Measurements from ENCODE around the gene TUFT1. TPM values are rescaled to one million over a fixed set of nuclear protein-coding genes. Genes with fewer than 3 reads are reported as not detected.

The TUFT1 gene
- total and polyA plus RNA-seq, 9 of the 15 experiments (the other 6 are each of a cell fraction or from before 2014, with no cell fraction given): 0.54 to 2.0 (median 1.7) TPM

GRCh38 chr1:151518936-151519335, 21.2 kb upstream of the TUFT1 start:
- Histone ChIP-seq H3K79me2 (ENCODE audit: control insufficient read depth, insufficient read depth, low read length) (no peaks in the 10 kb centered on the region), H3K4me3 (no peak overlapping the region), H4K20me1 (replicated peaks; ENCODE audit: control insufficient read depth, insufficient read depth, low read length) (no peaks in the 10 kb centered on the region), H3K4me1 (replicated peaks in 1 of 2; ENCODE audit: control insufficient read depth in 2 of 2, insufficient read depth in 2 of 2, low read length in 2 of 2) (no peaks in the 10 kb centered on the region; a peak in 1 of 5 replicates), H3K9me1 (ENCODE audit: control insufficient read depth, insufficient read depth, low read length) (no peaks in the 10 kb centered on the region), H3K27me3 (ENCODE audit: control insufficient read depth in 2 of 2, insufficient read depth in 2 of 2, low read length in 2 of 2) (peaks cover 12 to 31% of the 10 kb centered on the region in 2 experiments; a peak in 4 of 5 replicates), H3K27ac (ENCODE audit: extremely low read depth, low read depth, low read length) (no peak overlapping the region), H3K36me3 (ENCODE audit: control insufficient read depth, insufficient read depth, low read length) (no peaks in the 10 kb centered on the region), H2AFZ (ENCODE audit: low read depth, low read length) (no peak overlapping the region), H3K9me3 (replicated peaks; ENCODE audit: control insufficient read depth, insufficient read depth, low read depth, low read length) (no peaks in the 10 kb centered on the region), H3K4me2 (ENCODE audit: insufficient read depth, low read length) (no peak overlapping the region), H3K9ac (ENCODE audit: insufficient read depth in 1 of 2, low read depth in 2 of 2, low read length in 2 of 2) (peak overlapping the region in 1 of 2 experiments; percentile 39; a peak in 1 of 4 replicates)
- BruUV-seq (replicated peaks): no TSS peak
- intact Hi-C loops (cut with micrococcal nuclease): no loop called here
- DNase-seq (ENCODE audit: extremely low read depth in 1 of 4, low spot score in 3 of 4) (no peak), FAIRE-seq (no peak), ATAC-seq (no peak)
- ChIA-PET CTCF (ENCODE audit: low intra/inter-chr PET ratio) (no interaction called here), POLR2A (interaction anchor here (1.1 to 1.2 kb wide), 2 partner anchors 24 to 25 kb away, joined by 3 read pairs; no protein-coding TSS in a partner anchor)
- in situ Hi-C loops (cut with MboI): no loop called here
- TF ChIP-seq SIN3B (IDR thresholded peaks at IDR 0.05; ENCODE audit: low read depth) (no peak), MCM3 (IDR thresholded peaks at IDR 0.05) (no peak), CBX1 (IDR thresholded peaks at IDR 0.05; ENCODE audit: low read depth) (no peak), FOSL1 (tag; conservative IDR thresholded peaks at IDR 0.05) (no peak), E2F1 (CRISPR knock-in tag; IDR thresholded peaks at IDR 0.05) (no peak), MCM2 (IDR thresholded peaks at IDR 0.05; ENCODE audit: low read depth) (no peak), GATAD2A (IDR thresholded peaks at IDR 0.05) (no peak), HINFP (tag; conservative IDR thresholded peaks at IDR 0.05; ENCODE audit: low read depth) (no peak), IRF9 (tag; IDR thresholded peaks at IDR 0.05) (no peak), POLR2H (tag; IDR thresholded peaks at IDR 0.05; ENCODE audit: low read depth) (no peak)
- WGBS (ENCODE audit: insufficient coverage, low coverage, missing lambda C conversion rate): 22% methylated on average over 15 of the region's 15 CpGs

All from K562 (cell line).